ENCODE data around the gene TMEM202.

Gene TMEM202

GRCh38 chr15:72397796-72398588, at the start of gene TMEM202:
Gene TMEM202 (plus strand): TSS chr15:72398305. CDS start chr15:72398327, 22 bp downstream.
- no peak within 1 kb of the TSS for H3K27ac ChIP-seq
- TF ChIP-seq CTCF (IDR thresholded peaks at IDR 0.05), result no peak
- no peak for TF ChIP-seq ZFX (IDR thresholded peaks at IDR 0.05; ENCODE audit: borderline replicate concordance)

GRCh38 chr15:72353266-72353665, 44.8 kb upstream of the TMEM202 start:
- no peak overlapping the region for H3K27ac ChIP-seq
- TF ChIP-seq CTCF (IDR thresholded peaks at IDR 0.05) (no peak), ZFX (IDR thresholded peaks at IDR 0.05; ENCODE audit: borderline replicate concordance) (no peak)

GRCh38 chr15:72354496-72354895, 43.6 kb upstream of the TMEM202 start:
- H3K27ac ChIP-seq, result no peak overlapping the region
- TF ChIP-seq CTCF (IDR thresholded peaks at IDR 0.05) (no peak), ZFX (IDR thresholded peaks at IDR 0.05; ENCODE audit: borderline replicate concordance) (no peak)

- TF ChIP-seq ZFX (IDR thresholded peaks at IDR 0.05; ENCODE audit: borderline replicate concordance), result no peak
- no peak for TF ChIP-seq CTCF (IDR thresholded peaks at IDR 0.05)
- no peak overlapping the region for H3K27ac ChIP-seq
Observed at GRCh38 chr15:72358121-72358520, 40.0 kb upstream of the TMEM202 start.

- H3K27ac ChIP-seq, result no peak overlapping the region
- TF ChIP-seq ZFX (IDR thresholded peaks at IDR 0.05; ENCODE audit: borderline replicate concordance), result no peak
- no peak for TF ChIP-seq CTCF (IDR thresholded peaks at IDR 0.05)
Observed at GRCh38 chr15:72358650-72359171, 39.4 kb upstream of the TMEM202 start.

- TF ChIP-seq CTCF (IDR thresholded peaks at IDR 0.05), result no peak
- no peak for TF ChIP-seq ZFX (IDR thresholded peaks at IDR 0.05; ENCODE audit: borderline replicate concordance)
- no peak overlapping the region for H3K27ac ChIP-seq
Observed at GRCh38 chr15:72361176-72361575, 36.9 kb upstream of the TMEM202 start.

GRCh38 chr15:72365844-72366243, 32.3 kb upstream of the TMEM202 start:
- TF ChIP-seq ZFX (IDR thresholded peaks at IDR 0.05; ENCODE audit: borderline replicate concordance) (no peak), CTCF (IDR thresholded peaks at IDR 0.05) (no peak)
- H3K27ac ChIP-seq, result no peak overlapping the region

Data from 22Rv1 (cell line).